C4-2B (cell line): ENCODE data around the gene LRMDA.
A peak's percentile ranks its signal among the peaks of the same experiment; 100 is the strongest.
"Not testable (repeated sequence)": the region's sequence is repeated elsewhere in the genome, so short reads cannot be mapped to it uniquely, and the experiment has no call there.

Experiments
- H3K27ac ChIP-seq: fragments of 450-650 bp; 2 replicates; pipeline ENCODE4 v1.5.1; 2017
- ZFX ChIP-seq: fragments of 450-650 bp; IDR thresholded peaks from 2 replicates; pipeline ENCODE4 v1.6.1; 2017
- TF ChIP-seq, protein P1 (sequence below): fragments of 450-650 bp; conservative IDR thresholded peaks from 2 replicates; pipeline ENCODE4 v1.5.1; 2017; ENCODE audit warnings: mild to moderate bottlenecking

Gene LRMDA

DNA sequence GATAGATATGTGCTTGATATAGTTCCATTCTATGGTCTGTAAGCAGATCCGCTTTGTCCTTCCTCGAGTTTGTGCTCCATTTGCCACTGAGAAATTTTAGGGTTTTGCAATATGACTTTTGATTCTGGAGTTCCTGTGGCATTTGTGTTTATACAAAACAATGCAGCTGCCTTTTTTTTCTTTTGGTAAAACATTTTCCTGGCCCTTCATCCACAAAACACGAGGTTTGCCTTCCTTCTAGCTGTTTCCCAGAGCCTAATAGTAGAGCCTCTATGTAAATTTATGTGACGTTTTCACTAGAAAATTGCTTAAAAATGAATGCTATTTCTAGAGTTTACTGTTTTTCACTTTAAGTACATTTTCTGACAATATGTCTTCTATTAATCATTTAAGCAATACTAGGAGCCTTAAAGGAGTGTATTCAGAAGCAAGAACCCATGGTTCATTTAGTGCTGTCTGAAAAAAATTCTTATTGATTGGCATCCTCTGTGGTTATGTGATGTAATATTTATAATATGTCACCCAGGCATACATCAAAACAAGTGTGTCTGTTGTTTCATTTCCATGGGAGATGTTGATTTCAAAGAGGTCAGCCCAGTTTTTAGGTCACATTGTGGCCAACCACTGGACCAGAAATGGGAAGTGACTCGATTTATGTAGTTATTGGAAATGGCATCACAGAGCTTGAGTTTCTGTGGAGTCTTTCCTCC, 618.3 kb downstream of the LRMDA start:
- peak overlapping the region; percentile 87; the same call in 1 of the 2 replicates for H3K27ac ChIP-seq

DNA sequence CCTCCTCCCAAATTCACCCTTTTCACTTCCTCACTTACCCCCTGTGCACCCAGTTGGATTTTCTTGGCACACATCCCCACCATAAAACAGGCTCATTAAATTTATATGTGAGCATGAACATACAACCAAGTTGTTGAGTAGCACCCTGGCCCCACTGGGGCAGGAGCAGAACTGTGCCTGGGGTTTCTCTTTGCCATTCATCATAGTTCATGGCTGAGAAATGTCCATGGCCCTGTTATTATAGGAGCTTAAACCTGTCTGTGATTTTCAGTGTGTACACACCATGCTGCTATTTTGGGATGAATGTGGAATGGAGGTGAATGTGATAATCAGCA, 618.8 kb downstream of the LRMDA start:
- H3K27ac ChIP-seq = peak overlapping the region; percentile 87
- TF ChIP-seq ZFX = no peak
- TF ChIP-seq, protein P1, sequence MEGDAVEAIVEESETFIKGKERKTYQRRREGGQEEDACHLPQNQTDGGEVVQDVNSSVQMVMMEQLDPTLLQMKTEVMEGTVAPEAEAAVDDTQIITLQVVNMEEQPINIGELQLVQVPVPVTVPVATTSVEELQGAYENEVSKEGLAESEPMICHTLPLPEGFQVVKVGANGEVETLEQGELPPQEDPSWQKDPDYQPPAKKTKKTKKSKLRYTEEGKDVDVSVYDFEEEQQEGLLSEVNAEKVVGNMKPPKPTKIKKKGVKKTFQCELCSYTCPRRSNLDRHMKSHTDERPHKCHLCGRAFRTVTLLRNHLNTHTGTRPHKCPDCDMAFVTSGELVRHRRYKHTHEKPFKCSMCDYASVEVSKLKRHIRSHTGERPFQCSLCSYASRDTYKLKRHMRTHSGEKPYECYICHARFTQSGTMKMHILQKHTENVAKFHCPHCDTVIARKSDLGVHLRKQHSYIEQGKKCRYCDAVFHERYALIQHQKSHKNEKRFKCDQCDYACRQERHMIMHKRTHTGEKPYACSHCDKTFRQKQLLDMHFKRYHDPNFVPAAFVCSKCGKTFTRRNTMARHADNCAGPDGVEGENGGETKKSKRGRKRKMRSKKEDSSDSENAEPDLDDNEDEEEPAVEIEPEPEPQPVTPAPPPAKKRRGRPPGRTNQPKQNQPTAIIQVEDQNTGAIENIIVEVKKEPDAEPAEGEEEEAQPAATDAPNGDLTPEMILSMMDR = no peak

More for the DNA sequence above, 618.3 kb downstream of the LRMDA start:
- TF ChIP-seq ZFX = no peak
- TF ChIP-seq, protein P1 = no peak

DNA sequence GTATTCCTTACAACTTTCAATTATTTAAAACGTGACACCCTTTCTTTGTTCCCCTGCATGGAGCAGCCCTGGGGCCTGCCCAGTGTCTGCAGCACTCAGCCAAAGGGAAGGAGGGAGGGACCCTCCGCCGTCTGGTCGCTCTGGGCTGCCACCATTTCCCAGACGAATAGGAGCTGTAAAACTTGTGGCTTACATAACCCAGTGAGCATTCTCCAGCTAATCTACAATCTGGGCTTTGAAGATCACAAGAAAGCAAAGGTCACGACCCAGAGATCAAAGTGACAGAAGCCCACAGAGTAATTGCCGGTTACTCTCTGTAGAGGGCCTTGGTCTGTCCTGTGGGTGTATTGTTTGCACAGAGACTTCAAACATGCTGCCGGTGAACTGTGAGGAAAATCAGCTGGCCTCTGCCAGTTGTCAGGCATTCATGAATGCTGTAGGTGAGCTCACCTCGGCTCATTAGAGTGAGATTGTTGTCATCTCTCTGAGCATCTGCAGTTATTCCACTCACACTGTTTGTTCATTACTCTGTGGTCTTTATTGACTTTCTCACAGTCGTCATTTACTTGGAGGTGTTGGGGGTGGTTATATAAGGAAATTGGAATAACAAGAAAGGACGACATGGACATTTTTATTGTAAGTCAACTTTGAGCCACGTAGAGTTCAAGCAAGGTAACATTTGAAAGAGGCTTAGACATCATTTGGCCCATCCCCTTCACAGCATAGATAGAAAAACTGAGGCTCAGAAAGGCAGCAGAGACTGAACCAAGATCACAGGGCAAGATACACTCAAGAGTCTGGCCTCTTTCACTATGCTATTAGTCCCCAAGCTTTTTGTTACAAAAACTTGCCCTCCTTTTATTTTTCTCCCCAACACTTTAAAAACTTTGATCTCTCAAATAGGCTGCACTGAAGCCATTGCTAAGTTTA, 619.8 kb downstream of the LRMDA start:
- TF ChIP-seq, protein P1 = peak; percentile 11
- no peak for TF ChIP-seq ZFX
- H3K27ac ChIP-seq = peak overlapping the region; percentile 87

DNA sequence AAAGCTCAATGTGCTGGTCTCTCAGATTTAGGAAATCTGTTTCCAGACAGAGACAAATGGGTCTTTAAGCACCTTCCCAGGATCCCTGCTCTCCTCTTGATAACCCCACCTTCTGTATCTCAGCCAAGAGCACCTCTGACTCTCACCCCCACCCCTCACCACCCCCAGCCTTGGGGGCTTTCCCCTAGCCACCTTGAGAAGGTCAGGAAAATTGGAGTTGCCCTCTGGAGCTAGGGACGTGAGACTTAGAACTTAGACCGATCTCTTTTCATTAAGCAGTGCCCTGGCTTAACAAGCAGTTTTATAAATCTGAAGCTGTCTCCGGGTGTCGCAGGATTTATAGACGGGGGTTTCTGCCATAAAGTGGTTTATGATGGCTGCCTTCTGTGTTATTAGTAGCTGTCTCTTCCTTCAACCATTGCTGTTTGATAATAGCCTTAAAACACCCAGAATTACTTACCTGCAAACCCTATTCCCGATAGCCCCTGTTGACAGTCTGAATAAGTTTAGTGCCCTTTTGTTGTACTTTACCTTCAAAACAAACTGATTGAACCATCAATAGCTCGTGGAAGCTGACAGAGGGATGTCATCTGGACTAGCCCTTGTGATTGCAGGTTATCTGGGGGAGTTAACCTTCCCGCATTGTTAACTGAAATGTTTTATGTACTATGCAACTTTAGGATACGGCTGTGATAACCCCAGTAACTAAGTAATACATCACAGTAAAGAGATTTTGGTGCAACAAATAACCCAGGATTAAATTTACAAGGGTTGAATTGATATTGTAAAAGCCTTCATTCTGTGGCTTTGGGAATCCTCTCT, 621.5 kb downstream of the LRMDA start:
- peak overlapping the region; percentile 14; the same call in 1 of the 2 replicates for H3K27ac ChIP-seq
- TF ChIP-seq, protein P1 = no peak
- no peak for TF ChIP-seq ZFX

DNA sequence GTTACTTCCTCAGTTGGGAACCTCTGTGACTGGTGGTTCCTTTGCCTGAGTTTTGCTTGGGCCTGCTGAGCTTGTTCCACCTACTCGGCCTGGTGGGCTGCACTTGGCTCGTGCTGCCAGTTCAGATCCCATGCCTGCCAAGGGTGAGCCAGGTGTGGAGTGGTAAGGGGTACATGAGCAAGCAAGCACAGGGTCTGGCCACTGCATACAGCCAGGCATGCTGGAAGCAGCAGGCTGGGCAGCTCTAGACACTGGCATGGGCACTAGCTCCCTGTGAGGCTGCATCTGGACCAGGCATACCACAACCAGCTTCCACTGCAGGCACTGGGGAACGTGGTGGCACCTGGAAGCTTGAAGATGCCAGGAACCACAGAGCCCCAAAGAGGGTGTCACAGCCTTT, 624.0 kb downstream of the LRMDA start:
- H3K27ac ChIP-seq = no peak overlapping the region
- TF ChIP-seq, protein P1 = no peak
- TF ChIP-seq ZFX = no peak

DNA sequence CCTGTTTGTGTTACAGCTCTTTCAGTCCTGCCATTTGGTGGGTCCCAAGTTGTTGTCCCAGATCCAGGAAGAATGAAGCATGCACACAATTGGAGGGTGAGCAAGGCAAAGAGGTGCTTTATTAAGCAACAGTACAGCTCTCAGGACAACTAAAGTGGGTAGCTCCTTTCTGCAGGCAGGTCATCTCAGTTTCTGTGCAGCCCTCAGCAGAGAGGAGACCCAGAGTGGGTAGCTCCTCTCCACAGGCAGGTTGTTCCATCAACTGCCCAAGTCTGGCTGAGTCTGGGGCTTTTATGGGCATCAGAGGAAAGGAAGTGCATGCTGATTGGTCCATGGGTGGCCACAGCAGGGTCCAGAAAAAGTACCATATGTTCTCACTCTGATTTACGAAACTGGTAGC, 624.5 kb downstream of the LRMDA start:
- TF ChIP-seq ZFX = no peak
- TF ChIP-seq, protein P1 = no peak
- H3K27ac ChIP-seq = no peak overlapping the region

DNA sequence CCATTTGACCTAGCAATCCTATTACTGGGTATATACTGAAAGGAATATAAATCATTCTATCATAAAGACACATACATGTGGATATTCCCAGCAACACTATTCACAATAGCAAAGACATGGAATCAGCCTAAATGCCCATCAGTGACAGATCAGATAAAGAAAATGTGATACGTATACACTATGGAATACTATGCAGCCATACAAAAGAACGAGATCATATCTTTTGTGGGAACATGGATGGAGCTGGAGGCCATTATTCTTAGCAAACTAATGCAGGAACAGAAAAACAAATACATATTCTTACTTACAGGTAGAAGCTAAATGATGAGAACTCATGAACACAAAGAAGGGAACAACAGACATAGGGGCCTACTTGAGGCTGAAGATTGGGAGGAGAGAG, 629.6 kb downstream of the LRMDA start:
- not testable (repeated sequence) for H3K27ac ChIP-seq
